WTC11 (cell line): Measurements from ENCODE around the gene ZBTB16. TPM values are rescaled to one million over a fixed set of nuclear protein-coding genes. Genes with fewer than 3 reads are reported as not detected.

Experiments used
- ATAC-seq: fragments of 200-7000 bp; cut with Tn5 transposase; 2 replicates; pipeline ENCODE4 v1.10.0; 2021; ENCODE audit warnings: mild to moderate bottlenecking, moderate library complexity
- CTCF ChIA-PET: fragments of 300-600 bp; sonication (Branson Sonifier 250); formaldehyde crosslinking; loops from one replicate; lab custom pipeline; 2021; ENCODE audit warnings: antibody characterized with exemption; lab: Charles Lee
- POLR2A ChIA-PET: fragments of 350-600 bp; sonication (Branson Sonifier 250); formaldehyde crosslinking; loops from one replicate; lab custom pipeline; 2021; ENCODE audit warnings: antibody characterized with exemption; lab: Charles Lee
- DNase-seq: peaks from one replicate; pipeline ENCODE4 v3.0.0; 2021; ENCODE audit warnings: low spot score
- H3K27ac Mint-ChIP-seq: 2 replicates; pipeline ENCODE4 v1.8.0; 2021; ENCODE audit warnings: mixed read lengths
- H3K27me3 Mint-ChIP-seq: 2 replicates; pipeline ENCODE4 v1.8.0; 2021; ENCODE audit warnings: low read depth, mild to moderate bottlenecking, moderate library complexity, mixed read lengths
- H3K36me3 Mint-ChIP-seq: 2 replicates; pipeline ENCODE4 v1.8.0; 2021; ENCODE audit warnings: mixed read lengths
- H3K4me1 Mint-ChIP-seq: 2 replicates; pipeline ENCODE4 v1.8.0; 2022; ENCODE audit warnings: mixed read lengths
- H3K4me3 Mint-ChIP-seq: 2 replicates; pipeline ENCODE4 v1.8.0; 2021; ENCODE audit warnings: mild to moderate bottlenecking, moderate library complexity, mixed read lengths
- H3K9me3 Mint-ChIP-seq: 2 replicates; pipeline ENCODE4 v1.8.0; 2021; ENCODE audit warnings: mixed read lengths
- ATF1 ChIP-seq: sonication (generic); formaldehyde crosslinking; IDR thresholded peaks from 2 replicates; pipeline ENCODE4 v1.8.1; 2023; ENCODE audit warnings: mild to moderate bottlenecking, moderate library complexity, missing genetic modification reagents
- CBFB ChIP-seq: sonication (generic); formaldehyde crosslinking; IDR thresholded peaks from 2 replicates; pipeline ENCODE4 v1.8.1; 2022; ENCODE audit warnings: mild to moderate bottlenecking, low read depth, missing genetic modification reagents
- E2F5 ChIP-seq: sonication (generic); formaldehyde crosslinking; IDR thresholded peaks from 2 replicates; pipeline ENCODE4 v1.8.1; 2022; ENCODE audit warnings: mild to moderate bottlenecking, moderate library complexity, missing genetic modification reagents
- FOXK1 ChIP-seq: sonication (generic); formaldehyde crosslinking; IDR thresholded peaks from 2 replicates; pipeline ENCODE4 v1.8.0; 2022; ENCODE audit warnings: mild to moderate bottlenecking, moderate library complexity, missing genetic modification reagents
- FOXP1 ChIP-seq: sonication (generic); formaldehyde crosslinking; IDR thresholded peaks from 2 replicates; pipeline ENCODE4 v1.8.0; 2022; ENCODE audit warnings: missing genetic modification reagents, mild to moderate bottlenecking, moderate library complexity, borderline replicate concordance
- FOXP4 ChIP-seq: sonication (generic); formaldehyde crosslinking; IDR thresholded peaks from 2 replicates; pipeline ENCODE4 v1.8.0; 2022; ENCODE audit warnings: mild to moderate bottlenecking, missing genetic modification reagents
- GABPB1 ChIP-seq: sonication (generic); formaldehyde crosslinking; IDR thresholded peaks from 2 replicates; pipeline ENCODE4 v1.8.1; 2023; ENCODE audit warnings: mild to moderate bottlenecking, missing genetic modification reagents
- HMGXB4 ChIP-seq: sonication (generic); formaldehyde crosslinking; IDR thresholded peaks from 2 replicates; pipeline ENCODE4 v1.8.1; 2023; ENCODE audit warnings: mild to moderate bottlenecking, moderate library complexity, missing genetic modification reagents
- IRF1 ChIP-seq: sonication (generic); formaldehyde crosslinking; IDR thresholded peaks from 2 replicates; pipeline ENCODE4 v1.8.0; 2023; ENCODE audit warnings: missing genetic modification reagents
- IRF2 ChIP-seq: sonication (generic); formaldehyde crosslinking; IDR thresholded peaks from 2 replicates; pipeline ENCODE4 v1.8.0; 2022; ENCODE audit warnings: low read depth, missing genetic modification reagents, borderline replicate concordance
- KAT7 ChIP-seq: sonication (generic); formaldehyde crosslinking; IDR thresholded peaks from 2 replicates; pipeline ENCODE4 v1.8.1; 2023; ENCODE audit warnings: missing genetic modification reagents, mild to moderate bottlenecking, borderline replicate concordance
- MAX ChIP-seq: sonication (generic); formaldehyde crosslinking; IDR thresholded peaks from 2 replicates; pipeline ENCODE4 v1.8.0; 2022; ENCODE audit warnings: mild to moderate bottlenecking, missing genetic modification reagents
- NFATC4 ChIP-seq: fragments of 250-450 bp; sonication (Bioruptor Pico); IDR thresholded peaks from 2 replicates; pipeline ENCODE4 v1.9.0; 2021; ENCODE audit warnings: mild to moderate bottlenecking
- SP1 ChIP-seq: sonication (generic); formaldehyde crosslinking; conservative IDR thresholded peaks from 2 replicates; pipeline ENCODE4 v1.8.1; 2022; ENCODE audit warnings: missing genetic modification reagents
- ZBTB21 ChIP-seq: sonication (generic); formaldehyde crosslinking; IDR thresholded peaks from 2 replicates; pipeline ENCODE4 v1.8.1; 2023; ENCODE audit warnings: mild to moderate bottlenecking, missing genetic modification reagents, borderline replicate concordance
- ZBTB43 ChIP-seq: sonication (generic); formaldehyde crosslinking; IDR thresholded peaks from 2 replicates; pipeline ENCODE4 v1.8.1; 2023; ENCODE audit warnings: mild to moderate bottlenecking, missing genetic modification reagents
- ZNF138 ChIP-seq: sonication (generic); formaldehyde crosslinking; conservative IDR thresholded peaks from 2 replicates; pipeline ENCODE4 v1.8.1; 2022; ENCODE audit warnings: mild to moderate bottlenecking, moderate library complexity, missing genetic modification reagents
- ZNF263 ChIP-seq: sonication (generic); formaldehyde crosslinking; IDR thresholded peaks from 2 replicates; pipeline ENCODE4 v1.8.1; 2022; ENCODE audit warnings: low read depth, mild to moderate bottlenecking, moderate library complexity, missing genetic modification reagents
- ZNF425 ChIP-seq: fragments of 250-450 bp; sonication (Bioruptor Pico); conservative IDR thresholded peaks from 2 replicates; pipeline ENCODE4 v1.9.0; 2021; ENCODE audit warnings: mild to moderate bottlenecking
- total RNA-seq: library from RNA; stranded (reverse); gene quantifications from 3 replicates; pipeline ENCODE4 v1.2.3, GENCODE V29; 2021

The ZBTB16 gene
- total RNA-seq, 1 experiment from 2014 or later, result 0.57 TPM

- TF ChIP-seq HMGXB4 (CRISPR knock-in tag) (peak; percentile 97), ATF1 (CRISPR knock-in tag) (no peak), FOXP4 (CRISPR knock-in tag) (peak; percentile 61; the same call in 1 of the 2 replicates), FOXK1 (CRISPR knock-in tag) (peak; percentile 57; the same call in 1 of the 2 replicates), CBFB (no peak), SP1 (CRISPR knock-in tag) (peak; percentile 88), NFATC4 (CRISPR knock-in tag) (no peak), FOXP1 (CRISPR knock-in tag) (peak; percentile 68; the same call in 1 of the 2 replicates), ZNF263 (CRISPR knock-in tag) (no peak)
Observed at GRCh38 chr11:114036147-114036811, 23.2 kb upstream of the ZBTB16 start (continued).

- Mint-ChIP-seq H3K4me3 (peak overlapping the region; percentile 50; the same call in 1 of the 2 replicates), H3K9me3 (no peaks in the 10 kb centered on the region), H3K27me3 (no peaks in the 10 kb centered on the region)
Observed at GRCh38 chr11:114036958-114037357, 22.6 kb upstream of the ZBTB16 start.

GRCh38 chr11:114039551-114039950 is 20.0 kb upstream of the ZBTB16 start:
- H3K27ac Mint-ChIP-seq, result no peak overlapping the region
- no peaks in the 10 kb centered on the region for H3K9me3 Mint-ChIP-seq
- no peak for DNase-seq
- no peak for TF ChIP-seq MAX (CRISPR knock-in tag)
- TF ChIP-seq GABPB1 (CRISPR knock-in tag), result no peak
- TF ChIP-seq ZNF425 (CRISPR knock-in tag), result no peak
- no peak for TF ChIP-seq ZBTB21 (CRISPR knock-in tag)
- TF ChIP-seq ZBTB43 (CRISPR knock-in tag), result no peak
- TF ChIP-seq IRF2 (CRISPR knock-in tag), result no peak
- TF ChIP-seq ZNF263 (CRISPR knock-in tag), result no peak
- no peak for TF ChIP-seq CBFB
- TF ChIP-seq SP1 (CRISPR knock-in tag), result no peak

More at GRCh38 chr11:114036958-114037357, 22.6 kb upstream of the ZBTB16 start:
- ChIA-PET POLR2A (no interaction called here), CTCF (interaction anchor here (1.7 to 7.3 kb wide), 4 partner anchors 72 to 223 kb away, joined by 6 to 102 read pairs (median 14); no protein-coding TSS in a partner anchor)
- Mint-ChIP-seq H3K36me3 (no peaks in the 10 kb centered on the region), H3K4me1 (no peaks in the 10 kb centered on the region)
- DNase-seq (no peak), ATAC-seq (no peak)
- no peak for TF ChIP-seq E2F5
- TF ChIP-seq SP1 (CRISPR knock-in tag), result no peak
- no peak for TF ChIP-seq ZNF138 (CRISPR knock-in tag)
- TF ChIP-seq IRF1, result no peak
- no peak for TF ChIP-seq KAT7
- TF ChIP-seq, all 79 proteins: peak for 0
- no peak overlapping the region for H3K27ac Mint-ChIP-seq

More at GRCh38 chr11:114039551-114039950, 20.0 kb upstream of the ZBTB16 start:
- Mint-ChIP-seq H3K36me3 (no peaks in the 10 kb centered on the region), H3K27me3 (no peaks in the 10 kb centered on the region; the same call in 1 of the 2 replicates), H3K4me3 (no peak overlapping the region), H3K4me1 (peaks cover 5% of the 10 kb centered on the region; the same call in 1 of the 2 replicates)
- ChIA-PET POLR2A (no interaction called here), CTCF (interaction anchor here (0.6 to 7.3 kb wide), 3 partner anchors 13 to 221 kb away, joined by 3 to 102 read pairs (median 4); no protein-coding TSS in a partner anchor)
- no peak for ATAC-seq
